Measurements from ENCODE around the gene AGAP1.

AGAP1 gene

DNA sequence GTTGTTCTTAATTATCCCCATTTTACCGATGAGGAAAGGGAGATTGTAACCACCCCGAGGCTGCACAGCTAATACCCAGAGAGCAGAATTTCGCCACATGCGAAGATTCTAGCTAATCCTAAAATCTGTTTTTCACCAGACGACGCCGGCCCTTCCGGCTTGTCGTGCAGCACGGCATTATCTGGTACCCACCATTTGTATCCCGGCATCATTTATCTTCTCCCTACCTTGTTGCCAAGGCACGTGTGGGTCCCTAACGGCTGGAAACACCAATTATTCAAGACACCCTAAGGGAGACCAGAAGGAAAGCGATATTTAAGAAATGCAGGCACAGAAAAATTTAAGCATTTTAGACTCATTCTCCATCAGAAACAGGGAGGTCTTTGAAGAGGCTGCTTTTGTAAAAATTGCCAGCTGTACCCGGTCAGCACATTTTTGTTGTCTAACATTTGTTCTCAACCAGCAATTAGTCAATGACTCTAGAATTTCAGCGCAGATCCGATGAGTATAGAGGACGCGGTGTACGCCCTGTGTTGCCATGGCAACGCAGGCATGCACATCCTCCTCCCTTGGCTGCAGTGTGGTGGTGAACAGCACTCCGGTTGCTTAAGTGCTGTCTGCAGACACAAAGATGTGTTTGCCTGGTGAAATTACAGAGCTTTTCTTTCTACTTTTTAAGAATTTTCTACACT lies 111.6 kb downstream of the AGAP1 start:
- POLR2A ChIA-PET: no interaction called here
- no peak for DNase-seq (ENCODE audit: extremely low spot score)
- no peak for TF ChIP-seq CTCF (IDR thresholded peaks at IDR 0.05; ENCODE audit: control extremely low read depth, extremely low read depth, low read depth, missing control alignments)
- CTCF ChIA-PET: interaction anchor here (0.6 to 3.7 kb wide), 2 partner anchors 10 to 14 kb away, joined by 3 to 12 read pairs; no protein-coding TSS in a partner anchor

GRCh38 chr2:235606004-235606715 lies 112.3 kb downstream of the AGAP1 start:
- CTCF ChIA-PET: interaction anchor here (3.7 kb wide), 1 partner anchor 11 kb away, joined by 12 read pairs; no protein-coding TSS in a partner anchor
- TF ChIP-seq CTCF (IDR thresholded peaks at IDR 0.05; ENCODE audit: control extremely low read depth, extremely low read depth, low read depth, missing control alignments): no peak
- POLR2A ChIA-PET: no interaction called here
- DNase-seq (ENCODE audit: extremely low spot score): no peak

- CTCF ChIA-PET: interaction anchor here (1.2 to 3.7 kb wide), 2 partner anchors 12 to 30 kb away, joined by 3 to 12 read pairs; no protein-coding TSS in a partner anchor
- DNase-seq (ENCODE audit: extremely low spot score): no peak
- POLR2A ChIA-PET: no interaction called here
- no peak for TF ChIP-seq CTCF (IDR thresholded peaks at IDR 0.05; ENCODE audit: control extremely low read depth, extremely low read depth, low read depth, missing control alignments)
Measured at GRCh38 chr2:235607546-235608199, 113.8 kb downstream of the AGAP1 start.

- no peak for TF ChIP-seq CTCF (IDR thresholded peaks at IDR 0.05; ENCODE audit: control extremely low read depth, extremely low read depth, low read depth, missing control alignments)
- ChIA-PET POLR2A (no interaction called here), CTCF (interaction anchor here (1.2 to 3.7 kb wide), 4 partner anchors 9 to 29 kb away, joined by 3 to 12 read pairs (median 7); no protein-coding TSS in a partner anchor)
- no peak for DNase-seq (ENCODE audit: extremely low spot score)
Measured at GRCh38 chr2:235608200-235608887, 114.5 kb downstream of the AGAP1 start.

- TF ChIP-seq CTCF (IDR thresholded peaks at IDR 0.05; ENCODE audit: control extremely low read depth, extremely low read depth, low read depth, missing control alignments): no peak
- ChIA-PET CTCF (interaction anchor here (1.2 to 1.7 kb wide), 2 partner anchors 10 to 16 kb away, joined by 3 to 11 read pairs; no protein-coding TSS in a partner anchor), POLR2A (no interaction called here)
- DNase-seq (ENCODE audit: extremely low spot score): no peak
Measured at GRCh38 chr2:235609321-235609720, 115.5 kb downstream of the AGAP1 start.

GRCh38 chr2:235609746-235610145 lies 115.9 kb downstream of the AGAP1 start:
- CTCF ChIA-PET: interaction anchor here (1.7 kb wide), 1 partner anchor 16 kb away, joined by 11 read pairs; no protein-coding TSS in a partner anchor

More at GRCh38 chr2:235609746-235610145, 115.9 kb downstream of the AGAP1 start:
- POLR2A ChIA-PET: no interaction called here
- no peak for TF ChIP-seq CTCF (IDR thresholded peaks at IDR 0.05; ENCODE audit: control extremely low read depth, extremely low read depth, low read depth, missing control alignments)
- no peak for DNase-seq (ENCODE audit: extremely low spot score)

All from GM10248 (cell line).